Subcutaneous abdominal adipose tissue (tissue), 5 donors: ENCODE data around the gene SHQ1.

Source experiments
- H3K27ac ChIP-seq: one replicate; pipeline ENCODE4 v1.7.0; 2013; ENCODE audit warnings: low read depth, mild to moderate bottlenecking, inconsistent platforms, low read length, moderate library complexity
- H3K27me3 ChIP-seq, 5 donors: one replicate each; pipeline ENCODE4 v1.7.0; 2013; ENCODE audit warnings: low read length in 5 of 5, inconsistent platforms in 1 of 5; ENCODE audit not compliant: control insufficient read depth in 5 of 5, insufficient read depth in 4 of 5
- H3K36me3 ChIP-seq, 5 donors: one replicate each; pipeline ENCODE4 v1.7.0; 2013; ENCODE audit warnings: low read length in 5 of 5; ENCODE audit not compliant: control insufficient read depth in 5 of 5, insufficient read depth in 5 of 5
- H3K4me1 ChIP-seq, 5 donors: one replicate each; pipeline ENCODE4 v1.7.0; 2013; ENCODE audit warnings: low read length in 5 of 5, mild to moderate bottlenecking in 3 of 5, moderate library complexity in 1 of 5; ENCODE audit not compliant: control insufficient read depth in 5 of 5, insufficient read depth in 5 of 5
- H3K4me3 ChIP-seq, 5 donors: one replicate each; pipeline ENCODE4 v1.7.0; 2013; ENCODE audit warnings: low read length in 5 of 5, low read depth in 1 of 5
- H3K9ac ChIP-seq, 5 donors: one replicate each; pipeline ENCODE4 v1.7.0; 2013; ENCODE audit warnings: low read length in 5 of 5, mild to moderate bottlenecking in 4 of 5, moderate library complexity in 3 of 5
- H3K9me3 ChIP-seq, 5 donors: one replicate each; pipeline ENCODE4 v1.7.0; 2013; ENCODE audit warnings: low read length in 5 of 5; ENCODE audit not compliant: control insufficient read depth in 5 of 5
- donor health status: healthy.
- donor health status: healthy.
- donor health status: healthy.
- donor health status: healthy.
- donor health status: healthy.

The SHQ1 gene

DNA sequence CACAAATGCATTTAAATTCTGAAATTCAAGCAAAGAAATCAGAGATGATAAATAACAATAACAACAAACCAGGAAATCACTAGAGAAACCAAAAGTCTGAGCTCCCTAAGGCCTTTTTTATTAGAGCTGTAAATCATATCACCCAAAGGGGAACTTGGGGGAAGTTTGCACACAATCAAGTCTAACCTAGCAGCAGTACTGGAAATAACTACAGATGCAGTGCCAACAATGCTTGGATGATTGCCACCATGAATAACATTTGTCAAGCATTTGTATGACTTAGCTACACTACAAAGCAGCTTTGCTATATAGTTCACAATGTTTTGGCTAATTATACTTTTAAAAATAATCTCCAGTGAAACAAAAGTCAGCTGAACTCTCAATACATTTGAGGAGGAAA, 27.8 kb downstream of the SHQ1 start:
- Histone ChIP-seq H3K9ac (no peak overlapping the region), H3K27me3 (no peaks in the 10 kb centered on the region), H3K4me3 (no peak overlapping the region), H3K27ac (peak overlapping the region; percentile 22), H3K4me1 (peaks cover 10 to 27% (median 23%) of the 10 kb centered on the region in 5 donors), H3K9me3 (no peaks in the 10 kb centered on the region), H3K36me3 (peaks cover 0 to 12% (median 4%) of the 10 kb centered on the region in 5 donors)

DNA sequence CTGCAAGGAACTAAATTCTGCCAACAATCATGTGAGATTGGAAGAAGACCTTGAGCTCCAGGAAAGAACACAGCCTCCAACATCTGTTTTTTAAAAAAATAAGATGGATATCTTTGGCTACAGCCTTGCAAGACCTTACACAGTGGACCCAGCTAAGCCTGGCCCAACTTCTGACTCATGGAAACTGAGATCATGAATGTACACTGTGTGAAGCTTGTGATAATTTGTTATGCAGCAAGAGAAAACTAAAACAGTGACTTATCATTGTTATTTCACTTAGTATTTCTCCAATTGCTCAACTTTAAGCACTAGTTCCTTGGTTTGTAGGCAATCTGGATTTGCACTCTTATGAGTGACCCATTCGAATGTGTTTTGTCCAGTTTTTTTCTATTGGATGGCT, 29.3 kb downstream of the SHQ1 start:
- no peaks in the 10 kb centered on the region for H3K27me3 ChIP-seq
- H3K4me1 ChIP-seq = peaks cover 10 to 27% (median 23%) of the 10 kb centered on the region in 5 donors
- peaks cover 0 to 10% (median 6%) of the 10 kb centered on the region in 5 donors for H3K36me3 ChIP-seq
- no peaks in the 10 kb centered on the region for H3K9me3 ChIP-seq
- no peak overlapping the region for H3K9ac ChIP-seq
- H3K4me3 ChIP-seq = no peak overlapping the region
- no peak overlapping the region for H3K27ac ChIP-seq

GRCh38 chr3:72818092-72818773, 30.0 kb downstream of the SHQ1 start:
- Histone ChIP-seq H3K27me3 (no peaks in the 10 kb centered on the region), H3K9me3 (no peaks in the 10 kb centered on the region), H3K4me3 (no peak overlapping the region), H3K27ac (no peak overlapping the region), H3K9ac (no peak overlapping the region), H3K36me3 (peaks cover 0 to 6% (median 4%) of the 10 kb centered on the region in 5 donors), H3K4me1 (peaks cover 10 to 27% (median 23%) of the 10 kb centered on the region in 5 donors)

GRCh38 chr3:72816862-72817355, 31.3 kb downstream of the SHQ1 start:
- peaks cover 0 to 8% (median 5%) of the 10 kb centered on the region in 5 donors for H3K36me3 ChIP-seq
- H3K4me3 ChIP-seq = no peak overlapping the region
- H3K9me3 ChIP-seq = no peaks in the 10 kb centered on the region
- no peak overlapping the region for H3K9ac ChIP-seq
- H3K27me3 ChIP-seq = no peaks in the 10 kb centered on the region
- H3K27ac ChIP-seq = no peak overlapping the region
- H3K4me1 ChIP-seq = peaks cover 5 to 22% (median 18%) of the 10 kb centered on the region in 5 donors

DNA sequence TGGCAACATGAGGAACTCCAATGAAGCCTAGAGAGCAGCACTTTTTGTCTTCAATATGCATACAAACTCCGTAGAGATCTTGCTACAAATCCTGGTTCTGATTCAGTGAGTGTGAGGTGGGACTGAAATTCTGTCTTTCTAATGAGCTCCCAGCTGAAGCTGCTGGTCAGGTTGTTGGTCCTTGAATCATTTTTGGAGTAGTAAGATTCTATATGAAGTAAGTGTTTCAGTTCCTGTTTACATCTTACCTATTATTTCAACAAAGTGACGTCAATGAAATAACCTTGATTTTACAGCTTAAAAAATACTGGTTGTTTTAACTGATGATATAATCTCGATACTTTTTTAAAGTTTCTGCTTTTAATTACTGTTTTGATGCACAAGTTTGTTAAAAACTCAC, 33.9 kb downstream of the SHQ1 start:
- no peaks in the 10 kb centered on the region for H3K27me3 ChIP-seq
- H3K9me3 ChIP-seq = no peaks in the 10 kb centered on the region
- H3K4me1 ChIP-seq = peaks cover 0 to 5% (median 0%) of the 10 kb centered on the region in 5 donors
- peaks cover 0 to 9% (median 5%) of the 10 kb centered on the region in 5 donors for H3K36me3 ChIP-seq
- H3K4me3 ChIP-seq = no peak overlapping the region
- no peak overlapping the region for H3K9ac ChIP-seq
- no peak overlapping the region for H3K27ac ChIP-seq

GRCh38 chr3:72812201-72812600, 36.0 kb downstream of the SHQ1 start:
- Histone ChIP-seq H3K27ac (no peak overlapping the region), H3K27me3 (no peaks in the 10 kb centered on the region), H3K36me3 (peaks cover 0 to 9% (median 8%) of the 10 kb centered on the region in 5 donors), H3K4me1 (peaks cover 0 to 9% (median 0%) of the 10 kb centered on the region in 5 donors), H3K9ac (no peak overlapping the region), H3K4me3 (no peak overlapping the region), H3K9me3 (no peaks in the 10 kb centered on the region)

DNA sequence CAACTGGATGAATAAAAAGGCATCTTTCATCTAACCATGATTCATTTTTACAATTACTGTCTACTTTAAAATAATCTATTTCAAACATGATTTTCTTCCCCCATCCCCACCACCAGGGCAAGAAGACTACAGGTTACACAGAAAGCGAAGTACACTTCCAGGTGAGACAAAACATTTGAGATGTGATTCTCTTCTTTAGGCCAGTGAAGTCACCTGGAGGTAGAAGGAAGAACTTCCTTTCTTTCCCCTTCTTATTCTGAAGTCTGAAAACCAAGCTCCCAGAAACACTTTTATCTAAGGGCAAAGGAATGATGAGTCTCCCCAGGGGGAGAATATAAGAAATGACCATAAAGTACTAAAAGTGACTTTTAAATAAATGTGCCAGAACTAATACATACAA, 36.7 kb downstream of the SHQ1 start:
- Histone ChIP-seq H3K36me3 (peaks cover 0 to 6% (median 3%) of the 10 kb centered on the region in 5 donors), H3K9ac (no peak overlapping the region), H3K4me3 (no peak overlapping the region), H3K27ac (no peak overlapping the region), H3K4me1 (peaks cover 0 to 15% (median 0%) of the 10 kb centered on the region in 5 donors), H3K9me3 (no peaks in the 10 kb centered on the region), H3K27me3 (no peaks in the 10 kb centered on the region)

GRCh38 chr3:72810659-72811434, 37.4 kb downstream of the SHQ1 start:
- Histone ChIP-seq H3K27ac (no peak overlapping the region), H3K9ac (no peak overlapping the region), H3K4me1 (peaks cover 0 to 20% (median 0%) of the 10 kb centered on the region in 5 donors), H3K36me3 (peaks cover 0 to 6% (median 3%) of the 10 kb centered on the region in 5 donors), H3K4me3 (no peak overlapping the region), H3K9me3 (no peaks in the 10 kb centered on the region), H3K27me3 (no peaks in the 10 kb centered on the region)

DNA sequence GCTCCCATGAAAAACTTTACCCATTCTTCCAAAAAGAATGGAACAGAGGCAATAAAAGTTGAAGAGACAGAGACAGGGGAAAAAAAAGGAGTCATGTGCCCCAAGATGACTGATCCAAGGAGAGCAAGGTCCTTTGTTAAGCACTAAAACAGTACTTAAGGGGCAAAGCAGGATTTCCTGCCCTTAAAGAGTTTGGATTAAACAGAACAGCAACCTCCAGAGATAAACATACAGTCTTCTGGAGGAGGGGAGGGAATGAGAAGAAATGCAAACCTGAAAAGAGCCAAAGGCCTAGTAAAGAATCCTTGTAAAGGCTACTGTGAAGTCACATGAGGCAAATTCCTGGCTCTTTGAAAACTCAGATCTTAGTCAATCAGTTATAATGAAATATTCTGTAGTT, 38.2 kb downstream of the SHQ1 start:
- Histone ChIP-seq H3K9ac (no peak overlapping the region), H3K4me3 (no peak overlapping the region), H3K4me1 (peaks cover 0 to 20% (median 0%) of the 10 kb centered on the region in 5 donors), H3K36me3 (peaks cover 0 to 6% (median 3%) of the 10 kb centered on the region in 5 donors), H3K9me3 (no peaks in the 10 kb centered on the region), H3K27me3 (no peaks in the 10 kb centered on the region), H3K27ac (no peak overlapping the region)

- Histone ChIP-seq H3K9ac (no peak overlapping the region), H3K27me3 (no peaks in the 10 kb centered on the region), H3K4me3 (no peak overlapping the region), H3K4me1 (peaks cover 0 to 15% (median 0%) of the 10 kb centered on the region in 5 donors), H3K27ac (no peak overlapping the region), H3K36me3 (peaks cover 0 to 3% (median 0%) of the 10 kb centered on the region in 5 donors), H3K9me3 (no peaks in the 10 kb centered on the region)
Measured at GRCh38 chr3:72804361-72804760, 43.9 kb downstream of the SHQ1 start.
